ENCODE data around the gene SFMBT2.

The SFMBT2 gene

DNA sequence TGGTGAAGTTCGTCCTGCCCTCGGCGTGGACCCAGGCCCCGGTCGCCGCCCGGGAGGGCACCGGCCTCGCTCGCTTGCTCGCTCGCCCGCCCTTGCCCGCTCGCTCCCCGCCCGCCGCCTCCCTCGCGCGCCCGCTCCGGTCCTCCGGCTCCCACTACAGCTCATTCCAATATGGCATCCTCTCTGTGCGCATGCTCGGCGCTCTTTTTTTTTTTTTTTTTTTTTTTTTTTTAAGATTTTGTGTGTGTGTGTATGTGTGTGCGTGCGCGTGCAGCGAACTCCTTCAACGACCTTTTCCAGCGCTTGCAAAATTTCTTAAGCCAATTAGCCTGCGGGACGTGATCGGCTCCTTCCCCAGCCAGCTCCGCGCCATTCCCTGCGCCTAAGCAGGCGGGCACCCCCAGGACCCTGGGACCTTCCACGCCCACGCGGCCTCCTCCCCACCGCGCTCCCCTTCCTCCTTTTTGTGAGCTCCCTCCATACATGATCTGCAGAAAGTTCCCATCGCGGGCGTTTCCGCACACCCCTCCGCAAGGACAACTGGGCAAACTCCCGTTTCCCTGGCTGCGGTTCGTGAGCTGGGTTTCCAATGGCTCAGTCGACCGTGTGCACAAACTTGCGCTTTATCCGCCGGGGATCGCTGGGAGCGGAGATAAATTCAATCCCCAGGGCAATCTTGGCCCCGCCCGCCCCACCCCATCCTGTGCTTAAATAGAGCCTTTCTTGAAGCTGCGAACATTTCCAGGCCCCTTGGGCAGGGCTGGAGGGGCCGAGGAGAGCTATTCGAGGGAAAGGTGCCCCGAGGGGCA lies at the start of gene SFMBT2:
Gene SFMBT2, minus strand, starts transcription at position 173 of the 809 bp plus-strand sequence. CDS start 29,136 bp downstream, outside the sequence.
- DNase-seq (ENCODE audit: low spot score) = peak; percentile 68

DNA sequence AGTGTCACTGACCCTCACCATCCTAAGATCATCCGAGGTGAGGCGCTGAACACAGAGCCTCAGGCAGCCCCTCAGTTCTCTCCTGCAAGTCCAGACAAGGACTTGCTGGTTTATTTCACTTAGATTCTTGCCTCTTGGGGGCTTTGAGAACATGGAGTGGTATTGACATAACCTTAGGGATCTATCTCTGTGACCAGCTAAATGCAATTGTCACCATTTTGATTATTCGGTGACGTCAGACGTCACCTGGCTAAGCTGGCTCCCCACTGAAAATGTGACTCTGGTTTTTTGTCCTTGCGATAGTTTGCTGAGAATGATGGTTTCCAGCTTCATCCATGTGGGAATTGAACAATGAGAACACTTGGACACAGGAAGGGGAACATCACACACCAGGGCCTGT lies 49.2 kb upstream of the SFMBT2 start:
- no peak for DNase-seq (ENCODE audit: low spot score)

DNA sequence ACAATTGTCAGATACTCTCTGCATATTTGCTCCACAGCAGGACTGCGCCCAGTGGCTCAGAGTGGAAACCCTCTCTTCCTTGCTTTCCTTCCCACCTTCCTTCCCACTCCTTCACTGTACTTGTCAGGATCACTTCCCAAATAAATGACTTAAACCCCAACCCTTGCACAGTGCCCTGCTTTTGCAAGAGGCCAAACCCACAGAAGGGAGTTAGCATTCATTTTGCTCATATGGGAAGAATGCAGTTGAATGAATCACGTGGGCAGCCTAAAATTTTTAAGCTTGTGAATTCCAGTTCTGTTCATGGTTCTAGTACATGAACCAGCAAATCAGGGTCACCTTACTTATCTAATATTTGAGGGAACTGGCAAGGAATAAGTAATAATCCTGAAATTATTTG lies 47.7 kb upstream of the SFMBT2 start:
- no peak for DNase-seq (ENCODE audit: low spot score)

DNA sequence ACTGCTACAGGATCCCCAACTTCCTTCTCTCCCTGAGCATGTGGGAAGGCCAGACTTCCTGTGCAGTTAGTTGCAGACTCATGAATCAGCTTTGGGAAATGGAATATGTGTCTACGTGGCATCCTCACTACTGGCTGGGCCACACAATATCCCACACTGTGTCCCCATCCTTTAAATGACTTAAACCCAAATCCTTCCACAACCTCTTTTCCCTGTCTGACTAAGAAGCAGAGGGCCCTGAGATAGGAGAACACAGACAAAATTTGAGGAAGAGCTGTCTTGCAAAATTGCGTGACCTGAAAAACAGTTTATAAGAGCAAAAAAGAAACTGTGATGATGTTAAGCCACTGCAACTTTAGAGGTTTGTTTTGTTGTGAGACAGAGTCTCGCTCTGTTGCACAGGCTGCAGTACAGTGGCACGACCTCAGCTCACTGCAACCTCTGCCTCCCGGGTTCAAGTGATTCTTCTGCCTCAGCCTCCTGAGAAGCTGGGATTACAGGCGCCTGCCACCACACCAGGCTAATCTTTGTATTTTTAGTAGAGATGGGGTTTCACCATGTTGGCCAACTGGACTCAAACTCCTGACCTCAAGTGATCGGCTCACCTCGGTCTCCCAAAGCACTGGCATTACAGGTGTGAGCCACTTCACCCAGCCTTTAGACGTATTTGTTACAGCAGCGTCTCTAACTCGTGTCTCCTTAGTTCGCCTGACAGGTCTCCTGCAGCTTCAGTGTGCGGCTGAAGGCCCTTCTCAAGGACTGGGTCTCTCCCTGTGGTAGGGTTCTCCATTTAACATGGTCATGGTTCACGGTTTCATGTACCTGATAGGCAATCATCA lies 46.9 kb upstream of the SFMBT2 start:
- DNase-seq (ENCODE audit: low spot score) = no peak

DNA sequence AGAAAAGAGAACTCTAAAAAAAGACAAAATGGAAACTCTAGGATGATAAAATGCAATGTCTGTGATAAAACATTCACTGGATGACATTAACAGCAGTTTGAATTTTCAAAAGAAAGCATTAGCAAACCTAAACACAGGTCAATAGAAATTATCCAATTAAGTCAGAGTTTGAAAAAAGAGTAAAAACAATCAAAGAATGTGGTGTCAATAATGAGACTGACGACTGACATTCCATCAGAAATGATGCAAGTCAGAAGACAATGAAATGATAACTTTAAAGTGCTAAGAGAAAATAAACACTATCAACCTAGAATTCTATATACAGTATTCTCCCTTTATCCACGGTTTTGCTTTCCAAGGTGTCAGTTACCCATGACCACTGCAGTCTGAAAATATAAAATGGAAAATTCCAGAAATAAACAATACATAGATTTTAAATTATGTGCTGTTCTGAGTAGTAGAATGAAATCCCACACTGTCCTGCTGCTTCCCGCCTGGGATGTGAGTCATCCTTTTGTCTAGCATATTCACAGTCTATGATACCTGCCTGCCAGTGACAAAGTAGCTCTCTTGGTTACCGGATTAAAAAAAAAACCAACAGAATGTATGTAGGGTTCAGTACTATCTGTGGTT lies 38.3 kb upstream of the SFMBT2 start:
- DNase-seq (ENCODE audit: low spot score) = no peak

DNA sequence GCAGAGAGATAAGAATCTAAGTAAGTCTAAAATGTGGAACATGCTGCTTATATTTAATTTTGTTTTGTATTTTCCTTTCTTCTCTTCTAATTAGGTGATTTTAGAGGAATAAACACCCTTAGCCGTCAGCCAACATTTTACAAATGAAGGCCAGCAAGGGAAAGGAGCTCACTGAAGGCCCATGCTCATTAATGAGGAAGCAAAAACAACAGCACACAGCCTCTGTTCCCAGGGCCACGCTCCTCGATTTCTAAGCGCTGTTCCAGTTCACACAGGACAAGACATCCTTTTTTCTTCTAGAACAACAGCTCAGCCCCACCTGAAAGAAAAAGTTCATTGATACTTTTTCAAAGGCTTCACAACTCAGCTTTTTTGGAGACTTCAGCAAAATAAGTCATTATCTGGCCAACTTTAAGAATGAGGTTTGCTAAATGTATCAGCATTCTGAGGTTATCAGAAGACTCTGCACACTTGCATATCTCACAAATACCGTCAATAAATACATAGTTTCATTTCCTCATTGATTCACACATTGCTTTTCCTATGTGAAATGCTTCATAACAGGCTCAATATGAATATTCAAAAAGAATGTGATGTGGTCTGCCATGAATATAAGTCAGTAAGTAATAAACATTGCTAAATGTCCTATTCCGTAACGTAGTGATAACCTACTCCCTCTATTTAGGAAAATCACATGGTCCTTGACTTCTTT lies 34.8 kb upstream of the SFMBT2 start:
- no peak for DNase-seq (ENCODE audit: low spot score)

DNA sequence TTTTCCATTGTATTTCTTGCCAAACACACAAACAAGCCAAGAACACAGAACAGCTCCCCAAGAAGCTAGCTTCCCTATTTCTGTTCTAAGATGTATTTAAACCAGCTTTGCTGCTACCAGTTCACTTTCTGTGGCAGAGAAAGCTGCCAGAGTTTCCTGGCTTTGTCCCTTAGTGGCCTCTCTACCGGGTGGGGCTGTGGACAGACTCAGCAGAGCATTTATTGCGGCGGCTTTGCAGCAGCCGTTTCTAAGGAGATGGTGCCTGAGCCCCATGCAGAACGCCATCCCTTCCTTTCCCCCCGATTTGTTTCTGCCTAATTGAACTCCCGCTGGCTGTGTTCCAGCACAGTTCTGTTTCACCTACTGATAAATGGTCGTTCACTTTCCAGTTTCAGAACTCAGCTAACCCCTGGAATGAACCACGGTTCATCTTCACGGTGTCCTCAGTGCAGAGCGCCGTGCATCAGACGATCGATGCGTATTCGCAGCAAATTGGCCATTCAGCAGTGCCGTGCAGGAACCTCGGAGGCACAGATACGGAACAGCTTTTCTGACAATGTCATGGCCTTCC lies 33.8 kb upstream of the SFMBT2 start:
- DNase-seq (ENCODE audit: low spot score) = peak; percentile 26

DNA sequence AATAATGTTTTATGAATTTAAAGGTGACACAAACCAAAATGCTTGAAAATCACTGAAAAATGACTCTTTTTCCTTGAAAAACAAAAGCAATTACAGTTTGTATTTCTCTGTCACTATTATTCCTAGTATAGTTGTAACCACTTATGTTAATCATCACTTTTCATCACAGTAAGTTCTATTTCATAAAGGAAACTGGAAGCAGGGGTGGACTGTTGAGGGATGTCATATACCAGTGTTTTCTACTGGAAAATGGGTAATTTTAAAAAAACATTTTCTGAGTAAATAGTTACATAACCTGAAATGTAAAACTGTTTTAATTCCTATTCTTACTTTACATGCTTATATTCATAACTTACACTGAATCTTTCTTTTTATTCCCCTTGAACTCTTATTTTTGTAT lies 32.2 kb upstream of the SFMBT2 start:
- DNase-seq (ENCODE audit: low spot score) = no peak

DNA sequence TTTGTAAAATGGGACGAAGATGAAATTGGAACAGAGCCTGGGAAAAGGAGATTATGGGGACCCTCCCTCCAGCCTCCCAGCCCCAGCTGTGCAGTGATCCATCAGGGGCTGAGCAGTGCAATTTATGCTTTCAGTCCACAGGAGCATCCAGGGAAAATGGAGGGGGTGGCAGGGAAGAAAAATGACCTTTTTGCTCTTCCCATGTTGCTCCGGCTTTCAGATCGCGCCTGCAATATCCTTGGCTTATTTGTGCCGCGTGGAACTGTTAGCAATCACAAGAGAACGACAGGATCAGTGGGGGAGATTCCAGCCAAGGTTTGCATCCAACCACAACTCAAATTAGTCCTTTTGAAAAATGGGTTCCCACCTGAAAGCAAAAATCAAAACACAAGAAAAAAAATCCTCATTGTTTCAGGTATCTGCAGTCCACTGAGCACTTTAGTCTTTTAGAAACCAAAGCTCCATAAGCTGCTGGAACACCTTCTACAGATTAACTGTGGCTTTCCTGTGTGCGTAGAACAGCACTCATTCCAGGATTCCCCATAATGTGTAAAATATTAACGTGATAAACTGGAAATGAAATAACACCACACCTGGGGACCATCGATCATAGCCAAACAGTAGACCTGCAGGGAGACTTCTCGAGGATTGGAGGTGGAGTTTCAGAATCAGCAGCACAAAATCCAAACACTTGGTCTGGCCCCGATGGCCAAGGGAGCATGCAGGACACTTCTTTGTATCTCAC lies 30.7 kb upstream of the SFMBT2 start:
- no peak for DNase-seq (ENCODE audit: low spot score)

DNA sequence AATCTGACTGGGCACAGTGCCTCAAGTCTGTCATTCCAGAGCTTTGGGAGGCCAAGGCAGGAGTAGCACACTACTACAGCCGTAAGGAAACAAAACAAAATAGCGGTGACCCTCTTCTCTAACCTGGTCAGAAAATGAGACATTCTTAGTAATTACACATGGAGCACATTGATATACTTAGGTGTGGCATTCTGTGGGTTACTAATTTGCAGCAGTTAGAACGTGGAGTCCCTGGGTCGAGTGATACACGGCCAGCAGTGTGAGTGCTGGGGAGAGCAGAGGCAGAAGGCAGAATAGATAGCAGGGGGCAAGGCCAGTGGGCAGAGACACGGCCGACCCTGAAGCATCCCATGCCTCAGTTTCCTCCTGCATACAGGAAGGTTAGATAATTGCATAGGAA lies 28.9 kb upstream of the SFMBT2 start:
- DNase-seq (ENCODE audit: low spot score) = no peak

DNA sequence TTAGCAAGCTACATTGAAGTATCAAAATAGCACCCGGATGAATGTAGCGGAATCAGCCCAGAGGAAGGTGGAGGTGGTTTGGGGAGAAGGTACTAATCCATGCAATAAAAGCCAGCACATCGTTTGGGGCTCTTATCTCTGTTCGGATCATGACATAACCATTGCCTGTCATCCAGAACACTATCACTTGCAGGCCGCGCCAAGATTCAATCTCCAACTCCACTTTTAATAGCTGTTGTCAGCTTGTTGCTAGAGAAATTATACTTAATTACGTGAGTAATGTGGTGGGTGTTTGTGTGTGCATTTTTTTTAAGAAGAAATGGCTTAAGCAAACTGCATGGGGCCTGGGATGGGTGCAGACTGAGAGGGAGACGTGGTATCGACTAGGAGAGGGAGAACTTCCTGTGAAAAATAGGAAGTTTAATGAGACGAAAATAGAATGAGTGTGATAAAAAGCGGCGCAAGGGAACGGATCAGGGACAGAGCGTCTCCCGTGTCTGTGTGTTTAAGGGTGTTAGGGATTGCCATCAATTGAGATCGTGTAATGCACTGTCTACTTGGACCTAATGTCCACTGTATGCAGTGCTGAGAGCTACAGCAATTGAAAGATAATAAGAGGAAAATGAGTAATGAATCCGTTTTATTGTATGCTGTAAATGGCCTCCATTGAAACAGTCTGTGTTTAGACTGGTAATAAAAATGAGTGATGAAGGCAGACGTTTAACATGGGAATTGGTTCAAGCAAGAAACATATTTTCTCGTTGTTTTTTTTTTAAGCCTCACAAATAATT lies 27.6 kb upstream of the SFMBT2 start:
- no peak for DNase-seq (ENCODE audit: low spot score)

DNA sequence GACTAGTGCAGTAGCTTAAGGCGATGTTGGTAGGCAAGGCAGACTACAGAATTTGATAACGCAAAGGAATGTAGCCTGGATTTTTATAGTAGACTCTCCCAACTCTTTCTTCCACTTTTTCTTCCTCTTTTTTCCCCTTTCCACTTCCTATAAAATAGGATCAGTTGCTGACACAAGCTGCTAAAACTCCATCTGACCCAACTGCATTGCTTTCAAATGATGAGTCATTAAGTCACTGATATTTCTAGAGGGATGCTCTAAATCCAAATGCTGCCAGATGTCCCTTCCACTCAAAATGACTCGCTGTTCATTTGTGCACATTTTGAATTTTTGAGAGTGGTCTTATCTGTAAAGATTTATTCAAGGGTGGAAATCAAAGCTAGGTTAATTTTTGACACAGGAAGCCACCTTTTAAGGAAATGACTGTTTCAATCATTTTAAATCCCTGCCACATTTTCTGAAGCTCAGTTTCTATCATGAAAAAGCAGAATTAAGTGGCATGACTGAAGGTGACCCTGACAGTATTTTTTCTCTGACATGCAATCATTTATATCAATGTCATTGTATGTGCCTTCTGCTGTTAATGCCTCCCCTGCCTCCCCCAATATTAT lies 25.8 kb upstream of the SFMBT2 start:
- DNase-seq (ENCODE audit: low spot score) = no peak

DNA sequence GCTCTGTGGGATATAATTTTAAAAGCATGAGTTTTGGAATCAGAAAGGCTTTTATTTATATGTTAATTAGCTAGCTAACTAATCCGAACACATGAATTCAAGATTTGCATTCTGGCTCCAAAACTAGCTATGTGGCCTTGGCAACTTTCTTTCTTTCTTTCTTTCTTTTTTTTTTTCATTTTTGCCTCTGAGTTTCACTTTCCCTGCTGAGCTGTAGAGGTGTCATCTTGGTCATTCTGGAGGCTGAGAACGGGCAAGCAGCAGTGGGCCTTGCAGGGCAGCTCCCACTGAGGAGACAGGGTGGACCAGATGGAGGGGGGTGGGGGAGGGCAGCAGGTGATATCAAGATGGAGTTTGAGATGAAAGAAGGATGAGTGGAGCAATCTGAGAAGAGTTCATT lies 24.8 kb upstream of the SFMBT2 start:
- no peak for DNase-seq (ENCODE audit: low spot score)

DNA sequence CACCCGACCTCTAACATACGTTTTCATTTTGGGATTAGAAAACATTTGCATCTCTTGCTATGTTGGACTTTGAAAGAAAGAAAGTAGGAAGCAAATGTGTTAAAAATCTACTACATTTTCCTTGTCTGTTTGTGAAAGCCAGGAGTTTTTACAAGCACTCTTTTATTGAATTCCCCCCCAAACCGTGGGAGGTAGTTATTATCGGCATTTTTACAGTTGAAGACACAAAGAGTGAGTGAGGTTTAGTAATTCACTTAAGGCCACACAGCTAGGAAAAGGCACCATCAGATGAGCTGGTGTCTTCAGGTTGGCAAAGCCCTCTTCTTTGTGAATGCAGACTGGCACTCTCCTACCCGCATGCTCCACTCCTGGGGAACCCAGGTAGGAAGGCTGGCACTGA lies 23.5 kb upstream of the SFMBT2 start:
- DNase-seq (ENCODE audit: low spot score) = no peak

DNA sequence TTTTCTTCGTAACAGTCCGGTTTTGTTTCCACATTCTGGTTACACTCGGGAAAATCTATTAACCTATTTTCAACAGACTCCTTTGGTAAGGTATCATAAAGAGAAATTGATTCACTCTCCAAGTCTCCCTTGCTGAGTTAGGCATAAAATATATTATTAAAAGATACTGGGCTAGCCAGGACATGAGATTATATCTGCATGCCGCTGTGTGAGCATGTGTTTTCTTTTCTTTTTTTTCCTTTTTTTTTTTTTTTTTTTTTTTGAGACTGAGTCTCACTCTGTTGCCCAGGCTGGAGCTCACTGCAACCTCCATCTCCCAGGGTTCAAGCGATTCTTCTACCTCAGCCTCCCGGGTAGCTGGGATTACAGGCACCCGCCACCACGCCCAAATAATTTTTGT lies 23.0 kb upstream of the SFMBT2 start:
- DNase-seq (ENCODE audit: low spot score) = no peak

DNA sequence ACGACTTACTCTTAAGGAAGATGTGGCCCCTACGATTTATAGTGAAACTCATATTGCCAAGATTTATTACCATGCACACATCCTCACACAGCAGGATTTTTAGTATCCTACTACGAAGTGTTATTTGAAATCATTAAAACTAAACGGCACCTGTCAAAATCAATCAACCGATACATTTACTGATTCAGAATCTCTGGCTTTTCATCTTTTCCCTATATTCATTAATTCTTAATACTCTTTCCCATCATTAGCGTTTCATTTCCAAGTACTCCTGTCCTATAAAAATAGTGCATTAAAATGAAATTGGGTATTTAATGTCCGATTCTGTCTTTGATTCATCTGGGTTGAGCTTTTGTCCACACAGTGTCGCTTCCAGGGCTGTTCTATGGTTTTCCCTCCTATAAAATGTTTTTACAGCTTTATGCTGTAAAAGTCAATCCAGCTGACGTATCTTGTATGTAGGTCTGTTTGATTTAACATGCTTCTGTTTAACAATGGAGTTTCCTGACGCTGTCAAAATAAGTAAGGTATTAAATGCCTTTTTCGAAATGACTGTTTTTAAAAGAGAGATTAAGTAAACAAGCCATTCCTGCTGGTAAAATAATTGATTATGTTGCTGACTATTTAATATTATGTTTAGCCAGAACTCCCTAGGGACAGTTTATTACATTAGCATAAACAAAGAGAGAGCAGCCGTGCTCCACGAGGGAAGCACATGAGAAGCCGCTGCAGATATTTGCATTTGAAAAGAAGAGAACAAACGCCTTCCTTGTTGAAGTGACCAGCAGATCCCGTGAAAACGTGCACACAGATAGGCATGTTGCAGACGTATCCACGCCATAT lies 22.3 kb upstream of the SFMBT2 start:
- no peak for DNase-seq (ENCODE audit: low spot score)

DNA sequence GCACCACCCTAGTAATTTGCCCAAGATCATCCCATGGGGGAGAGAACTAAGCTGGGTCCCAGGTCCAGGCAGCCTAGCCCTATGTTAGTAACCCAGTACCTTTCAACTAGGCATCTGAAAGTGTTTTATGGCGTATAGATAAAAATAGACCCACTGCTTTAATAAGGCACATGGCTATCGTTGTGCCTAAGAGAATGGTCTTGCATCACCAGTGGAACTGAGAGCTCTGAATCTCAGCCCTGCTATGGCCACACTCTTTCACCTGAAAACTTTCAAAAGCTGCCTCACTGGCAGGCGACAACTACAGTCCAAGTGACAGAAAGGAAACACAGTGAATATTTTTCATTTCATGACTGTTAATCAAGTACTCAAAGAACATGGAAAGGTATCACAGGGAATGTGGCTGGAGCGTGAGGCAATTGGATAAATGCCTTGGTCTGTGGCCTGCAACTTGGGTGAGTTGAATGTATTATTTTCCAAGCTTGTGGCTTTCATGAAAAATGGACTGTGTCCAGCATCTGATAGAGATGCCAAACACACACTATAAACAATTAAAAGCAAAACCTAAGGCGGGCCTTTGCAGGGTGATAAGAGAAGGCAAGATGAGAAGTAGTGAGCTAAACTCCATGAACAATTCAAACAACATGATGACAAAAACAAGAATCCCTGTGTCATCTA lies 18.0 kb upstream of the SFMBT2 start:
- DNase-seq (ENCODE audit: low spot score) = no peak

DNA sequence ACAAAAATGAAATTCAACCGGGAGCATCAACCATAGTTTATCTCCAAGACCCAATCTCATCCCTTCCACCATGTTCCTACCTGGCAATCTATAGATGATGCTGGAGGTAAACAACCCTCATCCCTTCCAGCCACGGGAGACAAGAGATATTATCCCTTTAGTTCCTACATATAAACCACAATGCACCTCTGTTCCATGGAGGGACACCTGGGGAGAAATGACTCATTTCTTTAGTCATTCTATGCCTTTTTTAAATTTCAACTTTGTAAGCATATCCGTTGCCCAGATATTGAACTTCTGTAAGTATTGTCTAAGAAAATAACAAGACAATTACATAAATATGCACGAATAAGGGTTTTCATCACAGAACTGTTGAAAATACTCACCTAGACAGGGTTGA lies 15.5 kb upstream of the SFMBT2 start:
- DNase-seq (ENCODE audit: low spot score) = no peak

Measured in cerebellar cortex (tissue), 1 donor.